Motor neuron (in vitro differentiated cells): ENCODE measurements around the gene DDX51. TPM values are rescaled to one million over a fixed set of nuclear protein-coding genes. Genes with fewer than 3 reads are reported as not detected.

Source experiments
- ATAC-seq, 8 experiments: fragments of 200-7000 bp; cut with Tn5 transposase; replicated peaks in 6 of 8; 2 replicates each; pipeline ENCODE4 v1.8.0; 2021; ENCODE audit warnings: mild to moderate bottlenecking in 8 of 8, moderate library complexity in 8 of 8
- H3K27ac ChIP-seq, 2 donors: fragments of 250-450 bp; sonication (Bioruptor Pico); 2 replicates each; pipeline ENCODE4 v1.9.0; 2021; ENCODE audit warnings: antibody characterized with exemption in 2 of 2, mild to moderate bottlenecking in 2 of 2, moderate library complexity in 1 of 2
- H3K4me1 ChIP-seq, 2 donors: fragments of 250-450 bp; sonication (Bioruptor Pico); replicated peaks in 1 of 2; 2 replicates each; pipeline ENCODE4 v1.6.1; 2021; ENCODE audit warnings: antibody characterized with exemption in 2 of 2, mild to moderate bottlenecking in 2 of 2, moderate library complexity in 1 of 2
- H3K4me3 ChIP-seq, 5 donors: fragments of 250-450 bp; sonication (Bioruptor Pico); 2 replicates each; pipeline ENCODE4 v1.9.0; 2021; ENCODE audit warnings: antibody characterized with exemption in 5 of 5, mild to moderate bottlenecking in 5 of 5, moderate library complexity in 4 of 5
- WGBS, 10 experiments: fragments of 450-650 bp; shearing (Covaris generic); methylation state at CpG; one replicate each; pipeline ENCODE4 v1.0.0; 2022; 5-methylcytosine and 5-hydroxymethylcytosine counted together
- in situ Hi-C, 9 experiments: fragments of 400-800 bp; cut with MboI; loops; one replicate each; pipeline ENCODE4 v1.15.0; 2021; ENCODE audit warnings: low sequenced_read_pairs in 9 of 9, low pct_unique_long_range_greater_than_20kb in 2 of 9; ENCODE audit not compliant: unreplicated experiment in 9 of 9
- total RNA-seq, 8 experiments: library from RNA; unstranded; fragments of 300-600 nt; gene quantifications; 2 replicates each; pipeline versions ENCODE4 v1.2.3 to v1.2.4, GENCODE V29; 2022

Gene DDX51, protein sequence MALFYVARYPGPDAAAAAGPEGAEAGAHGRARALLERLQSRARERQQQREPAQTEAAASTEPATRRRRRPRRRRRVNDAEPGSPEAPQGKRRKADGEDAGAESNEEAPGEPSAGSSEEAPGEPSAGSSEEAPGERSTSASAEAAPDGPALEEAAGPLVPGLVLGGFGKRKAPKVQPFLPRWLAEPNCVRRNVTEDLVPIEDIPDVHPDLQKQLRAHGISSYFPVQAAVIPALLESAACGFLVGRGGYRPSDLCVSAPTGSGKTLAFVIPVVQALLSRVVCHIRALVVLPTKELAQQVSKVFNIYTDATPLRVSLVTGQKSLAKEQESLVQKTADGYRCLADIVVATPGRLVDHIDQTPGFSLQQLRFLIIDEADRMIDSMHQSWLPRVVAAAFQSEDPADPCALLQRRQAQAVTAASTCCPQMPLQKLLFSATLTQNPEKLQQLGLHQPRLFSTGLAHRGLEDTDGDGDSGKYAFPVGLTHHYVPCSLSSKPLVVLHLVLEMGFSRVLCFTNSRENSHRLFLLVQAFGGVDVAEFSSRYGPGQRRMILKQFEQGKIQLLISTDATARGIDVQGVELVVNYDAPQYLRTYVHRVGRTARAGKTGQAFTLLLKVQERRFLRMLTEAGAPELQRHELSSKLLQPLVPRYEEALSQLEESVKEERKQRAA
- total RNA-seq: 10 to 100 TPM in 5 of 8 experiments, 1 to 10 TPM in 3; 4.5 to 27.4 (median 12.7) TPM

DNA sequence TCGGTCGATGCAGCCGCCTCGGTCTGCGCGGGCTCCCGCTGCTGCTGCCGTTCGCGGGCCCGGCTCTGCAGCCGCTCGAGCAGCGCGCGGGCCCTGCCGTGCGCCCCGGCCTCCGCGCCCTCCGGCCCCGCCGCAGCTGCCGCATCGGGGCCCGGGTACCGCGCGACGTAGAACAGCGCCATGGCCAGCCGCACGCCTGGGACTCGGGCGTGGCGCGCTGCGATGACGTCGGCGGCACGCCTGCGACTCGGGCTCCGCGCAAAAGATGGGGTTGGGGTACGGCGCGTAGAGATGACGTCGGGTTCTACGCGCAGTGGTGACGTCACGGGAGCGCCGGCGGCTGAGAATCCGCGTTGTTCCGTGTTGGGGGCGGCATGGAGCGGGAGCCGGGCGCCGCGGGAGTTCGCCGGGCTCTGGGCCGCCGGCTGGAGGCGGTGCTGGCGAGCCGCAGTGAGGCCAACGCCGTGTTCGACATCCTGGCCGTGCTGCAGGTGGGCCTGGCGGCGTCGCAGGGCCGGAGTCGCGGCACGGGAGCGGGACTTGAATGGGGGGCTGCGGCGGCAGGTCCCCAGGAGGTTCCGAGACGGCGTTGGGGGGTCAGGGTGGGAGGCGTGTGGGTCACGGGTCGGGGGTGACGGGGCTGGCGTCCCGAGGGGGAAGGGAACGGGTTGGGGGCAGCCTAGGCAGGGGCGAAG is at the start of gene DDX51, which contains the start of gene NOC4L:
DDX51 (minus strand) TSS at position 205 of the 695 bp plus-strand sequence; CDS start at position 182, 23 bp downstream.
NOC4L (plus strand) TSS at position 343 of the 695 bp plus-strand sequence; CDS start at position 375, 32 bp downstream.
- H3K27ac ChIP-seq: peak within 1 kb of the TSS; percentile 82 to 93
- peak; percentile 85 to 94 (median 88) for ATAC-seq
- H3K4me3 ChIP-seq: peak within 1 kb of the TSS; percentile 71 to 99 (median 96)
- in situ Hi-C loops: no loop called here
- H3K4me1 ChIP-seq: peaks cover 11% of the 10 kb centered on the region in 2 donors
- WGBS, 10 experiments: 0% methylated on average over 4 to 20 of the region's 100 CpGs; no CpG with 5 or more reads in 5 of the 10 experiments

DNA sequence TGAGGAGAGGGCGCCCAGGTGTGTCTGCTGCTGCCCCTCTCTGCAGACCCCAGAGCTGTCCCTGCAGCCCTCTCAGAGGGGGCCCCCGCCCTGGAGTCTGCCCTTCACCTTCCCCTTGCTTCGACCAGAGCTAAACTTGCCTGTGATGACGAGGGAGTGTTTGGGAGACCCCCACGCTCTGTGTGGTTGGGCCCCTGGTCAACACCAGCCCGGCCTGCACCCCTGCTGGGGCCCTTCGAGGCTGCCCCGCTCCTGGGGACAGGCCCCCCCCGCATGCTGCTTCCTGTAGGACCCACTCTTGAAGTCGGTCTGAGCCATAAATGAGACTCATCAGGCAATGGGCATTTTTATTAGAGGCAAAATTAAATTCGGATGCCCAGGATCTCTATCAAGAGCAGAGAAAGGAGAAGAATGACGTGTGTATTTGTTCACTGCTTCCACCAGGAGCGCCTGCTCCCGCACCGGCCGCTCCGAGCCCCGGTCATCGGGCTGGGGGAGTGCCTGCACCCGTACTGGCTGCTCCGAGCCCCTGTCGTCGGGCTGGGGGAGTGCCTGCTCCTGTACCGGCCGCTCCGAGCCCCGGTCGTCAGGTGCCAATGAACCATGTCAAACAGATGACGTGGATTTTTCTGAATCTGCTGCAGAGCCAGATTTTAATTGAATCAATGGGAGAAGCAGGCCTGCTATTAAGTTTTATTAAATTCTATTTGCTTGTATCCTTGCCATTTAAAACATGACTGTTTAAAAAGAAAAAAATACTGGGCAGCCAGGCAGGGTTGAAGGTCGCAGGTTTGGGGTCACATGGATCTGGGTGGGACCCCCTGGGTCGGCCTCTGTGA is 47.8 kb upstream of the DDX51 start:
- no peak overlapping the region for H3K4me3 ChIP-seq
- no peak overlapping the region for H3K27ac ChIP-seq
- WGBS, 10 experiments: 25 to 100% (median 44%) methylated on average over 1 to 17 of the region's 31 CpGs; no CpG with 5 or more reads in 1 of the 10 experiments
- in situ Hi-C loops: no loop called here
- no peak for ATAC-seq
- H3K4me1 ChIP-seq: peaks cover 5 to 6% of the 10 kb centered on the region in 2 donors

DNA sequence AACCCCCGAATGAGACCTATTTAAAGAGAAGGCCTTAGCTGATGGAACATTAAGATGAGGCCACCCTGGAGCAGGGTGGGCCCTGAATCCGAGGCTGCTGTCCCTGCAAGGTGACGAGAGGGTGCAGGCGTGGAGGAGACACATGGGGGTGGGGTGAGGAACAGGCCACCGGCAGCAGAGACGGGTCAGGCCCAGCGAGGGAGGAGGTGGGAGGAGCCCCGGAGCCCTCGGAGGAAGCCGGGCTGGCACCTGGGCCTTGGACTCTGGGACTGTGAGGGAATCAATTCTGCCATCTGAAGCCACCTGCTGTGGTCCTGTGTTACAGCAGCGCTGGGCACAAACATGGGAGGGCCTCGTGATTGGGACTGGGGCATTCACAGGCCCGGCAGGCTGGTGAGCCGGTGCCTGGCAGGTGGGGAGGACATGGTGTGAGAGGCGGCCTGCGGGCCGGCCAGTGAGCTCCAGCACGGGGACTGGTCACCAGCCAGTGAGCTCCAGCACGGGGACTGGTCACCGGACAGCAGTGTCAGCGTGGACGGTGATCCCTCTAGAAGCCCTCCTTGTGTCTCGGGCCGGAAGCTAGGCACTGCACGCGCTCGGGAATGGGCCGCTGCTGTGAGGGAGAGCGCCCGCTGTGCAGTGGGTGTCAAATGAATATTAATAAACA is 46.8 kb upstream of the DDX51 start:
- ATAC-seq: no peak
- in situ Hi-C loops: no loop called here
- Histone ChIP-seq H3K4me3 (no peak overlapping the region), H3K4me1 (peaks cover 5 to 6% of the 10 kb centered on the region in 2 donors), H3K27ac (no peak overlapping the region)
- WGBS, 10 experiments: 51 to 100% (median 88%) methylated on average over 1 to 13 of the region's 30 CpGs; no CpG with 5 or more reads in 3 of the 10 experiments

DNA sequence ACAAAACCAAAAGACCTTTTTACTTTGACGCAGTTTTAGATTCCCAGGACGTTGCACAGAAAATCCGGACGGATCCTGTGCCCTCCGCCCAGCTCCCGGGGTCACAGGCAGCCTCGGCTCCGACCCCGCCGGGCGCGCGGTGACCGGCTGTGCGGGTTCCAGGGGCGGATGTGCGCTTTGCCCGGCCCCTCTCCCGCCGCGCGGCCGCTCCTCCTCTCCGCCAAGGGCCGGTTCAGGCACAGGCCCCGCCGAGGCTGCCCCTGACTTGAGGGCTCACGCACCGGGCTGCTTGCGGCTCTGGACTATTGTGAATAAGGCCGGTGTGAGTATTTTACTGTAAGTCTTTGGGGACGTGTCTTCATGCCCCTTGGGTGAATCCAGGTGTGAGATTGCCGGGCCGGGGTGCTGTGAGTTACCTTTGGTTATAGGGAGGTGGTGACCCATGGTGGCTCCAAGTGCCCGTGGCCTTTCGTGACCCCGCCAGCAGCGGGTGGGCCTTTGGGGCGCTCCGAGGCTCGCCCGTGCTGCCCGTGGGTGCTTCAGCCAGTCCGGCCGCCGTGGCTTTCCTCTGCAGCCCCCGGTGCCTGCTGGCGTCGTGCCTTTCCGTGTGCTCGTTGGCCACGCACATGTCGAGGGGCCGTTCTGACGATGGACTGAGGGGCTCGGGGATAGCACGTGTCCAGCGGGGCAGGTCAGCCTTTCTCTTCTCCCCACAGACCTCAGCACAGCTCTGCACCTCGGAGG is 46.1 kb upstream of the DDX51 start:
- WGBS, 10 experiments: 3 to 100% (median 15%) methylated on average over 1 to 14 of the region's 59 CpGs; no CpG with 5 or more reads in 6 of the 10 experiments
- in situ Hi-C loops: no loop called here
- Histone ChIP-seq H3K4me1 (peaks cover 5 to 6% of the 10 kb centered on the region in 2 donors), H3K4me3 (peak overlapping the region; percentile 18 to 41 (median 29)), H3K27ac (no peak overlapping the region)
- peak; percentile 7 to 45 (median 22) for ATAC-seq

DNA sequence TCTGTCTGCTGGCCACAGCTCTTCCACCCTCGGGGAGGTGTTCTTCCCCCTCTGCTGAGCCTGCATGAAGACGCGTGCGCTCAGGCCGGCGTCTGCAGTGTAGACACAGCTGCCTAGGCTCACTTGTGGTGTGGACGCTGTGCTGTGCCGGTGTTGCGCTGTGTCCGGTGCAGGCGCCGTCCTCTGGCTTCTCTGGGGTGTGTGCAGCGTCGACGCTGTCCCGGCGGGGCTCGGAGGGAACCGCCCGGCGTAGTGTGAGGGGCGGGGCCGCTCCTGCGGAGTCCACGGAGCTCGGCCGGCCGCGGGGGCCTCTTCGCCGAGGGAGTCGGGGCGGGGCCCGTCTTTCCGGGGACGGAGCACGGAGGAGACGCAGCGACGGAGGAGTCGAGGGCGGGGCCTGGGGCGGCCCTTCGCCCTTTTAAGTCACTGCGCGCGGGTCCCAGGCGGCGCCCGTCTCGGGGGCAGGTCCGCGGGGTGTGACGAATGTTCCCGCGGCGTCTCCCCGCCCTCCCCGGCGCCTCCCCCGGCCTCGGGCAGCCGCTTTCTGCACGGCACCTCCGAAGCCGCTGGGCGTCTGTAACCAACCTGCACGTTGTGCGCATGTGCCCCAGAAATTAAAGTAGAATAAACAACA is 45.4 kb upstream of the DDX51 start:
- Histone ChIP-seq H3K4me1 (peaks cover 5 to 6% of the 10 kb centered on the region in 2 donors), H3K27ac (peak overlapping the region in 1 of 2 donors; percentile 60), H3K4me3 (peak overlapping the region; percentile 18 to 41 (median 29))
- WGBS, 10 experiments: 0% methylated on average over 1 to 5 of the region's 69 CpGs; no CpG with 5 or more reads in 7 of the 10 experiments
- in situ Hi-C loops: no loop called here
- ATAC-seq: peak; percentile 89 to 95 (median 92)

DNA sequence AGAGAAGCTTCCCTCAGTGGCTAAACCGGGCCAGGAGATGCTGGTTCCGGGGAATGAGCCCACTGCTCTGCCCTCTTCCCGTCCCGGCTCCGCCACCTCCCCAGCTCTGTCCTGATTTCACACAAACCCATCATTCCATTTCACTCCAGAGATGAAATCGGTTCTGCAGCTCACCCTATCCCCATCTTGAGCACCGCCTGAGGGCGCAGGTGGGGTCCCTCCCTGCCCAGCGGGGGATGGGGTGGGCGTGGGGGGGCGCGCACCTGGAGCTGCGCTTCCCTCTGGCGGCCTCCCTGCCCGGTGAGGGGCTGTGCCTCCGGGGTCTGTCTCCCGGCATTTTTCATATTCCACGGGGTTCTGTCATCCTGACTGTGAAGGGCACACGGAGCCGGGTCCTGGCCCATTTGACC is 44.8 kb upstream of the DDX51 start:
- WGBS, 10 experiments: 0% methylated on average over 1 of the region's 20 CpGs; no CpG with 5 or more reads in 9 of the 10 experiments
- Histone ChIP-seq H3K4me3 (peak overlapping the region in 3 of 5 donors; percentile 29 to 41 (median 36)), H3K4me1 (peaks cover 5 to 6% of the 10 kb centered on the region in 2 donors), H3K27ac (peak overlapping the region in 1 of 2 donors; percentile 60)
- in situ Hi-C loops: no loop called here
- ATAC-seq: peak in 2 of 8 experiments; percentile 17 to 18

DNA sequence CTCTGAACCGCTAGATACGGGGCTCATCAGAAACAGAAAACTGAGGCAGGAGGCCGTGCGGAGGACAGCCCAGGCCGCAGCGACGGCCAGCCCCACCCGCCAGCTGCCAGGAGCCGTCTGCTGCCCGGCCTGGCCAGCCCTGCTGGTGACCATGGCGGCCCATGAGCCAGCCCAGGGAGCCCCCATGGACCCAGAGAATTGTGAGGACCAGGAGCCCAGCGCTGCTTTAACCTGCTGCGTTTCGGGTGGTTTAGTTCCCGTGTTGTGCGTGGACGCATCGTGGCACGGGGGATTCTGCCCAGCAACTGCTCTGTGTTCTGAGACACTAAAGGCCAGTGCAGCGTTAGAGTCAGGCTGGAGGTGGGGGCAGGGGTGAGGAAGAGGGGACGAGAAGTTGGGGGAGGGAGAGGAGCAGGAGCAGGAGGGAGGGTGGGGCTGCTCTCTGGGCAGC is 44.4 kb upstream of the DDX51 start:
- WGBS, 10 experiments: 30 to 100% (median 67%) methylated on average over 2 to 9 of the region's 21 CpGs; no CpG with 5 or more reads in 7 of the 10 experiments
- in situ Hi-C loops: no loop called here
- peak in 1 of 8 experiments; percentile 0 for ATAC-seq
- Histone ChIP-seq H3K27ac (no peak overlapping the region), H3K4me1 (peaks cover 5 to 6% of the 10 kb centered on the region in 2 donors), H3K4me3 (peak overlapping the region in 1 of 5 donors; percentile 36)

DNA sequence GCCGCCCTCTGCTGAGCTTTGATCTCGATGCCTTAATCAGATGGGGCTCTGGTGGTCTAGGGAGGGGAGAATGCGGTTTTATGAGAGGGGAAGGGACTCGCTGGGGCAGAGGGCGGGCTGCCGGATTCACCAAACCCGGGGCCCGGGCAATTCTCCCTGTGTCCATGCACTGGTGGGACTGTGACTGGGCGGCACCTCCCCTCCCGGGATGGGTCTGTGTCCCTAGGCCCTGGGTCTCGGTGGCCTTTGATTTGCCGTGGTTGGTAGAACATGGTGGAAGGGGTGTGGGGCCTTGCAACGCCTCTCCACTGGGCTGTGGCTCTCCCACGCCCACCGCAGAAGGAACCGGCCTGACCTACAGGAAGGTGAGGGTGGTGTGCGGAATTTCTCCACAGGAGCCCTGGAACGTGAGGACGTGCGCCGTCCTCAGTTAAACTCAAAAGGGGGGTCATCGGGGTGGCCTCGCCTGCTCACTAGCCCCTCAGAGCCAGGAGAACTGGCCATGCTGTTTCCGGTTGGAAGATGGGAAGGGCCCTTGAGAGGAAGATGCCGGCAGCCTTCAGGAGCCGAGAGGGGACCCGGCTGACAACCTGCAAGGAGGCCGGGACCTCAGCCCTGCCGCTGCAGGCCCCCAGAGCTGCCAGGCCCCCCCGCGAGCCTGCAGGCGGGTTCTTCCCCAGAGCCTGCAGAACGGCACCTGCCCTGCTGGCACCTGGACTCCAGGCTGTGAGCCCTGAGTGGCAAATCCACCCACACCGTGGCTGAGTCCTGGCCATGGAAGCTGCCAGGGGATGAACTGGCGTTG is 43.7 kb upstream of the DDX51 start:
- Histone ChIP-seq H3K4me1 (peaks cover 5 to 6% of the 10 kb centered on the region in 2 donors), H3K27ac (no peak overlapping the region), H3K4me3 (no peak overlapping the region)
- in situ Hi-C loops: no loop called here
- ATAC-seq: no peak
- 33 to 100% (median 80%) methylated on average over 1 to 9 of the region's 35 CpGs; no CpG with 5 or more reads in 3 of the 10 experiments for WGBS, 10 experiments

DNA sequence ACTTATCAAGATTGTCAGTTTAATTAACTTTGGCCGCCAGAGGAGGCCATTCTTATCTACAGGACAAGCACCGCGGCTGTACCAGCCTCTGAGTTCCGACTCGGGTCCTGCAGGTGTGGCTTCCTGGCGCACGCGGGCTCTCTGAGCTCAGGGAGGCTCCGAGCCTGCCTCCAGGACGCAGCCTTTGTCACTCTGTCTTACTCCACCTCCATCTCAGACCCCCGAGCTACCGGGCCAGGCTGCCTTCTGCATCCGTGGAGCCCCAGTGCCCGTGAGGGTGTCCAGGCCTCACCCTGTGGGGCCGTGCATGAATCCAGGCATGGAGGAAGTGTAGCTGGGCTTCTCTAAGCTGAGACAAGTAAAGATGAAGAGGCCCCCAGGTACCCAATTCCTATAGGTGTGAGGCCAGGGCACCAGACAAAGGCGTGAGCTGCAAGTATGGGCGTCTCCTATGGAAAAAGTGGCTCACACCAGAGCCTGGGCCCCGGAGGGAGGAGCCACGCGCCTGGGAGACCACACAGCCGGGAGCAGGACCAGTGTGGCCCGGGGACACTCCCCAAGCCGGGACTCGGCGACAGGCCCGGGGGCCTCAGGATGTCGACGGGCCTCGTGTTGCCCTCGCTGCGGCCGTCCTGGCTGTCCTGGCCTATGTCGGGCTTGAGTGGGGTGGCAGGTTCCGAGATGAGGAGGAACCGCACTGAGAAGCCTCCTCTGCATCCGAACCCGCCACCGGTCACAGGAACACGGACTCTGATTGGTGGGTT is 42.9 kb upstream of the DDX51 start:
- no peak for ATAC-seq
- in situ Hi-C loops: no loop called here
- Histone ChIP-seq H3K4me1 (peaks cover 5 to 6% of the 10 kb centered on the region in 2 donors), H3K27ac (no peak overlapping the region), H3K4me3 (no peak overlapping the region)
- 20 to 93% (median 63%) methylated on average over 1 to 13 of the region's 39 CpGs; no CpG with 5 or more reads in 2 of the 10 experiments for WGBS, 10 experiments
